Transverse colon (tissue), 3 donors: Measurements from ENCODE around the gene DMXL2.

Experiments
- POLR2A ChIP-seq: fragments of 450-650 bp; IDR thresholded peaks from one replicate; pipeline ENCODE4 v1.6.1; 2016; ENCODE audit warnings: antibody characterized with exemption, mild to moderate bottlenecking, moderate library complexity
- POLR2AphosphoS5 ChIP-seq, 3 donors: sonication (generic); formaldehyde crosslinking; IDR thresholded peaks; one replicate each; pipeline ENCODE4 v1.6.1; 2016; ENCODE audit warnings: antibody characterized with exemption in 3 of 3

DNA sequence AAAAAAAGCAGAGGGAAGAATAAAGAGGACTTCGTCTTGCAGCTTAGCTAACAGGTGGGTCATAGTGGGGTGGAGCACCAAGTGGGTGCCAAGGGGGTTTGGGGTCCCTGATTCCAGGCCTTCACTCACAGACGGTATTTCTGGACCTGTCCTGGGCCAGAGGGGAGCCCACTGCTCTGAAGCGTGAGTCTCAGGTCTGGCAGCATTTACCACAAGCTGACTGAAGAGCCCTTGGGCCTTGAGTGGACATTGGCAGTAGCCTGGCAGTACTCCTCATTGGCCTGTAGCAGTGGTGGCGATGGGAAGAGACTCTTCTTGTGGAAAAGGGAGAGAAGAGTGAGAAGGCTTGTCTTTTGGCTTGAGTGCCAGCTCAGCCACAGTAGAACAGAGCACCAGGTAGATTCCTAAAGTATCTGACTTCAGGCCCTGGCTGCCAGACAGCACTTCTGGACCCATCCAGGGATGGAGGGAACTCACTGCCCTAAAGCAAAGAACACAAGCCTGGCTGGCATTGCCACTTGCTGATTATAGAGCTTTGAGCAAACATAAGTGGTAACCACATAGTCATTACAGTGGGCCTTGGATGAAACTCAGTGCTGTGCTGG, 208.2 kb downstream of the DMXL2 start:
- TF ChIP-seq POLR2AphosphoS5 (IDR thresholded peaks at IDR 0.05) (no peak), POLR2A (no peak)
